GM12874 (cell line): Measurements from ENCODE around the gene RNF138.
A peak's percentile ranks its signal among the peaks of the same experiment; 100 is the strongest.

ENCODE experiments used
- CTCF ChIP-seq: IDR thresholded peaks from 2 replicates; pipeline ENCODE4 v1.5.1; 2011; ENCODE audit warnings: low read depth, mild to moderate bottlenecking, control low read depth, low read length, moderate library complexity; ENCODE audit not compliant: insufficient read depth

The RNF138 gene

GRCh38 chr18:32138332-32138982 lies 46.8 kb downstream of the RNF138 start:
- TF ChIP-seq CTCF, result no peak

- TF ChIP-seq CTCF, result no peak
These were observed 48.2 kb downstream of the RNF138 start for GRCh38 chr18:32139835-32140283.

DNA sequence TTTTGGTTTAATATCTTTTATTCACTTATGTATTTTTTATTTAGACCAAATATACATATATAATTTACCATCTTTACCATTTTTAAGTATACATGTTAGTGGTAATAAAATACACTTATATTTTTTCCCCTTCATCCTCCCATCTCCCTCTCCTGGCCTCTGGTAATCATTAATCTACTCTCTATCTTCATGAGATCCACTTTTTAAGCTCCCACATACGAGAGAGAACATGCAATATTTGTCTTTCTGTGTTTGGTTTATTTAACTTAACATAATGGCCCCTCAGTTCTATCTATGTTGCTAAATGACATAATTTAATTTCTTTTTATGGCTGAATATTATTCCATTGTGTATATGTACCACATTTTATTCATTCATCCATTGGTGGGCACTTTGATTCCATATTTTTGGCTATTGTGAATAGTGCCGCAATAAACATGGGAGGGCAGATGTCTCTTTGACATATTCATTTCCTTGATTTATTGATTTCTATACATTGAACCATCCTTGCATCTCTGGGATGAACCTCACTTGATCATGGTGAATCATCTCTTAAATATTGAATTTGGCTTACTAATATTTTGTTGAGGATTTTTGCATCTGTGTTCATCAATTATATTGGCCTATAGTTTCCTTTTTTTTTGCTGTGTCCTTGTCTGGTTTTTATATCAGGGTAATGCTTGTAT lies 56.7 kb downstream of the RNF138 start:
- TF ChIP-seq CTCF, result no peak

DNA sequence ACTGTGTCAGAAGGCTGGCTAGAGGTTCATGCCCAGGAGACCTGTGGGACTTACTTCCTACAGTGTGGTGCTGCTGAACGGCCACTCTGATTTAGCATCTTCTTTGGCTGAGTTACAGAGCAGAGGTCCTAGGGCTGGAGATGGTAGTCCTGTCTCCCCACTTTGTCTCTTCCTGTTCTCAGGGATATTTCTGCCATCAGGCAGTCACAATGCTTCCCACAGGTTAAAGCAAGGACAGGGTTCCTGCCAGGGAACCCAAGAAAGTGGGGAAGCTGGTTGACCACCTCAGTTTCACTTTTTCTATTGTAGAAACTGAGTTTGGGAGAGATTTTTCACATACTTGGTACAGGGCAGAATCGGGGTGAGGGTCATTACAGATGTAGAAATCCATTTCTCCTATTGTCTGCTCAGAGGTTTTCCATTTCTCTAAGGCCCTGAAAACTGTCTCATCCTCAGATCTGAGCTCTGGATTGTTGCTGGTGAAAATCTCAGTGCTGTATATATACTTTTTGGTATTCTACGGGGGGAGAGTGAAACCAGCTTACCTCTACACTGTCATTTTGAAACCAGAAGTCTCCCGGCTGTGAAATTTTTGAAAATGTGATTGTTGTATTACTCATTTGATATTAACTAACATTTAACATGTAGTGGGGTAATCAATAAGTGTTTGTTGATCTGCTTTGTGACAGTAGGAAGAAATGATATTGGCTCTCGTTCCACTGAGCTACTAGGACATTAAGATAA lies 61.2 kb downstream of the RNF138 start:
- TF ChIP-seq CTCF, result no peak

DNA sequence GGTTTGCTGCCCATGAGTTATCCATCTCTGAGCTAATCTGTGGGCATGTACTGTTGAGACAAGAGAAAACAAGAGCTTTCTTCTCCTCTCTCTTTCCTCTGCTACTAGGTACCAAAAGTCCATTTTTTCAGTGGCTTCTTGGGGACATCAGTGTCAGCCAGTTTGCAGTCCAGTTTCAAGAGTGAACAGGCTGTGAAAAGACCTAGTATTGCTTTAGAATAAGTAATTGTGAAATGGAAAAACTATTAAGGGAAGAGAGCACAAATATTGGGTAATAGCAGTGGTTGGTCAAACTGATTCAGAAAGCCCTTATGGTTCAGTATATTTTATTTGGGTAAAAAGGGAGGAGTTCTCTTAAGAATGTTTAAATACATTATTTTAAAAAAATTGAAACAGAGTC lies 65.2 kb downstream of the RNF138 start:
- no peak for TF ChIP-seq CTCF

- TF ChIP-seq CTCF, result no peak
These were observed 65.9 kb downstream of the RNF138 start for GRCh38 chr18:32157580-32157979.

DNA sequence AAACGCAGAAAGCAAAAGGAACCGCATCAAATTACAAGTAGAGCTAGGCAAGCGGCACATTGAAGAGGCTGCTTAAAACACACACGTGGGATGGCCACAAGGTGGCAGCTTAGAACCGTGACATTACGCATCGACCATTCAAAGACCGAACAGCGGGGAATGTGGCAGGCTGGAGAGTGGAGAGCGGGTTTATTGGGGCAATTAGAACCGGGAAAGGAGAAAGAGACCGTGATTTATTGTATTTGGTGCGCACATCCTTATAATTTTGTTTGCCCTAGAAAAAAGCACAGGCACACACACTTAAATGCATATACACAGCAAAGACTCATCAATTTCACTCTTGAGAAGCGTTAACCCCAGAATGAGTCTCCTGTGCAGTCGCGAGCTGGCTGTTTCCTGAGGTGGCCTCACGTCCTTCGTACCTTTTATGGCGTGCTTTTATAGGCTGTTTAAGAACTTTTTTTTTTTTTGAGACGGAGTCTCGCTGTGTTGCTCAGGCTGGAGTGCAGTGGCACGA lies 66.5 kb downstream of the RNF138 start:
- TF ChIP-seq CTCF, result peak; percentile 80
